Thyroid gland (tissue), 4 donors: ENCODE results near the gene MTREX.

ENCODE experiments used
- CTCF ChIP-seq, 6 experiments: fragments of 200-600 bp in 3 of 6; fragments of 450-650 bp in 3 of 6; sonication (generic) in 3 of 6; IDR thresholded peaks; one replicate each; pipeline ENCODE4 v1.5.1; 2016 to 2019; ENCODE audit warnings: antibody characterized with exemption in 6 of 6, mild to moderate bottlenecking in 2 of 6, inconsistent platforms in 1 of 6, moderate library complexity in 1 of 6
- POLR2A ChIP-seq, 2 donors: fragments of 450-650 bp; IDR thresholded peaks; one replicate each; pipeline ENCODE4 v1.6.1; 2017; ENCODE audit warnings: antibody characterized with exemption in 2 of 2, mild to moderate bottlenecking in 2 of 2, moderate library complexity in 1 of 2

DNA sequence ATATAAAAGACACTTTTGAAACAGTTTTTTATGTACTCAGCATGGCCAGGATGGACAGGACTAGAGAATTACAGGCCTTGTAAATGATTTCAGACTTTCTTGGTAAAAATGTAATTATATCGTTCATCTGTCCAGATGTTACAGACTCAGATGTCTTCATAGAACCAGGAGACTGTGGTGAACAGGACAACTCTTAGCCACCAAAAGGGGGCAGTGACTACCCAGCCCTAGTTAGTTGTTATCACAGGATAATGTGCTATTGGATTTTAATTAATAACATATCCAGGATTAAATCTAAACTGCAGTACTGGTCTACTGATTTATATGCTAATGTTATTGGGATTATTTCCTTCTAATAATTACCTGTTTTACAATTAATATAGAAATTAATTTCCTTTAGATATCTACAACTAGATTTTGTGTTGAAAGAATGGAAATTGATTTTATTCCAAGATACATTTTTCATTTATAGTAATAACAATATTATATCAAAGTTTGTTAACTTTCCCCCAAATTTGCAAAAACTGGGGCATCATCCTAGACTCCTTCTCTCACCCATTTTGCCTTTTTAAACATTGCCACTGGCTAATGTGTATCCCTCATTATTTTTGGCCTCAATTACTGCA, 99.4 kb downstream of the MTREX start:
- peak in 5 of 6 experiments; percentile 21 to 61 (median 54) for TF ChIP-seq CTCF (IDR thresholded peaks at IDR 0.05)
- no peak for TF ChIP-seq POLR2A (IDR thresholded peaks at IDR 0.05)
